ACC112 (cell line): Measurements from ENCODE around the gene WSCD1.

Experiments used
- H2AFZ ChIP-seq: fragments of 200-600 bp; sonication (generic); one replicate; pipeline ENCODE4 v1.6.0; 2017; ENCODE audit warnings: antibody characterized with exemption, low read length; ENCODE audit not compliant: unreplicated experiment
- H3K27ac ChIP-seq: fragments of 200-600 bp; sonication (generic); 2 replicates; pipeline ENCODE4 v1.5.1; 2014; ENCODE audit warnings: low read depth, mild to moderate bottlenecking, antibody characterized with exemption, low read length, moderate library complexity
- H3K27me3 ChIP-seq: fragments of 200-600 bp; sonication (generic); 2 replicates; pipeline ENCODE4 v1.6.1; 2014; ENCODE audit warnings: mild to moderate bottlenecking, antibody characterized with exemption, low read length, moderate library complexity, mixed read lengths; ENCODE audit not compliant: insufficient read depth
- H3K36me3 ChIP-seq: fragments of 200-600 bp; sonication (generic); 2 replicates; pipeline ENCODE4 v1.6.1; 2016; ENCODE audit warnings: mild to moderate bottlenecking, antibody characterized with exemption, low read length, moderate library complexity, mixed read lengths; ENCODE audit not compliant: insufficient read depth
- H3K4me1 ChIP-seq: fragments of 200-600 bp; sonication (generic); one replicate; pipeline ENCODE4 v1.6.1; 2016; ENCODE audit warnings: low read length, mixed read lengths; ENCODE audit not compliant: insufficient read depth, unreplicated experiment, control insufficient read depth
- H3K4me3 ChIP-seq: fragments of 200-600 bp; sonication (generic); 2 replicates; pipeline ENCODE4 v1.5.1; 2014; ENCODE audit warnings: mild to moderate bottlenecking, low read depth, low read length
- H3K79me2 ChIP-seq: fragments of 200-600 bp; sonication (generic); one replicate; pipeline ENCODE4 v1.6.0; 2016; ENCODE audit warnings: low read length; ENCODE audit not compliant: control insufficient read depth, unreplicated experiment, insufficient read depth

Gene WSCD1

GRCh38 chr17:6170349-6170748, 100.2 kb downstream of the WSCD1 start:
- Histone ChIP-seq H2AFZ (no peak overlapping the region), H3K36me3 (no peaks in the 10 kb centered on the region), H3K27ac (no peak overlapping the region), H3K79me2 (no peaks in the 10 kb centered on the region), H3K4me1 (no peaks in the 10 kb centered on the region), H3K4me3 (no peak overlapping the region), H3K27me3 (peaks cover 32% of the 10 kb centered on the region)

GRCh38 chr17:6172642-6173330, 102.6 kb downstream of the WSCD1 start:
- H3K4me1 ChIP-seq = no peaks in the 10 kb centered on the region
- no peaks in the 10 kb centered on the region for H3K79me2 ChIP-seq
- peaks cover 32% of the 10 kb centered on the region for H3K27me3 ChIP-seq
- no peak overlapping the region for H3K27ac ChIP-seq
- H3K4me3 ChIP-seq = no peak overlapping the region
- no peaks in the 10 kb centered on the region for H3K36me3 ChIP-seq
- no peak overlapping the region for H2AFZ ChIP-seq

GRCh38 chr17:6173653-6174052, 103.5 kb downstream of the WSCD1 start:
- Histone ChIP-seq H3K79me2 (no peaks in the 10 kb centered on the region), H3K4me1 (no peaks in the 10 kb centered on the region), H3K27me3 (peaks cover 30% of the 10 kb centered on the region), H3K4me3 (no peak overlapping the region), H2AFZ (no peak overlapping the region), H3K27ac (no peak overlapping the region), H3K36me3 (no peaks in the 10 kb centered on the region)
